K562 (cell line): ENCODE data around the gene RBM12. TPM values are rescaled to one million over a fixed set of nuclear protein-coding genes. Genes with fewer than 3 reads are reported as not detected.

ENCODE experiments used
- GATAD2A ChIP-seq: fragments of 450-650 bp; IDR thresholded peaks from 2 replicates; pipeline ENCODE4 v1.6.1; 2017
- HMGN3 ChIP-seq: IDR thresholded peaks from 2 replicates; pipeline ENCODE4 v1.6.1; 2011; ENCODE audit warnings: borderline replicate concordance, low read depth, mild to moderate bottlenecking, mixed read lengths, low read length; ENCODE audit not compliant: insufficient read length; ENCODE audit errors: extremely low read depth
- KAT8 ChIP-seq: fragments of 450-650 bp; IDR thresholded peaks from 2 replicates; pipeline ENCODE4 v1.6.1; 2016; ENCODE audit warnings: low read depth, mild to moderate bottlenecking
- KDM5B ChIP-seq: fragments of 200-600 bp; sonication (generic); IDR thresholded peaks from 2 replicates; pipeline ENCODE4 v1.6.1; 2012; ENCODE audit warnings: low read depth, mild to moderate bottlenecking, moderate library complexity, low read length, control low read depth, inconsistent platforms; ENCODE audit not compliant: insufficient replicate concordance
- MAFK ChIP-seq: IDR thresholded peaks from 2 replicates; pipeline ENCODE4 v1.6.1; 2011; ENCODE audit warnings: low read length, improper control_type of control experiment
- MECOM ChIP-seq: fragments of 250-450 bp; sonication (Bioruptor Pico); IDR thresholded peaks from 2 replicates; pipeline ENCODE4 v1.8.0; 2022; ENCODE audit warnings: inconsistent platforms
- NRF1 ChIP-seq, 2 experiments: fragments of 450-650 bp; IDR thresholded peaks in 1 of 2; conservative IDR thresholded peaks in 1 of 2; 2 replicates each; pipeline ENCODE4 v1.6.1; 2014; ENCODE audit warnings: mild to moderate bottlenecking in 2 of 2
- PCBP1 ChIP-seq: fragments of 200-400 bp; formaldehyde crosslinking; IDR thresholded peaks from 2 replicates; pipeline ENCODE4 v1.6.1; 2018; ENCODE audit warnings: mild to moderate bottlenecking, low read depth, low read length; ENCODE audit not compliant: poor library complexity, severe bottlenecking
- PHF20 ChIP-seq: fragments of 450-650 bp; IDR thresholded peaks from 2 replicates; pipeline ENCODE4 v1.6.1; 2018; ENCODE audit not compliant: partially characterized antibody
- RBM39 ChIP-seq: fragments of 200-400 bp; formaldehyde crosslinking; optimal IDR thresholded peaks from 2 replicates; pipeline ENCODE3; 2018; ENCODE audit warnings: low read depth, low read length
- SP2 ChIP-seq: IDR thresholded peaks from 2 replicates; pipeline ENCODE4 v1.6.1; 2011; ENCODE audit warnings: mild to moderate bottlenecking, low read depth, low read length, moderate library complexity; ENCODE audit not compliant: poor library complexity, severe bottlenecking; ENCODE audit errors: extremely low read depth
- TCF3 ChIP-seq: sonication (generic); formaldehyde crosslinking; IDR thresholded peaks from 2 replicates; pipeline ENCODE4 v1.4.0; 2020; ENCODE audit warnings: mild to moderate bottlenecking, missing genetic modification reagents
- U2AF1 ChIP-seq: fragments of 200-400 bp; formaldehyde crosslinking; optimal IDR thresholded peaks from 2 replicates; pipeline ENCODE3; 2017; ENCODE audit warnings: mild to moderate bottlenecking, low read depth, low read length, moderate library complexity
- YBX1 ChIP-seq: fragments of 450-650 bp; IDR thresholded peaks from 2 replicates; pipeline ENCODE4 v1.7.1; 2016; ENCODE audit warnings: mild to moderate bottlenecking
- ZFX ChIP-seq: sonication (generic); formaldehyde crosslinking; IDR thresholded peaks from 2 replicates; pipeline ENCODE4 v1.8.0; 2022; ENCODE audit warnings: mild to moderate bottlenecking, missing genetic modification reagents, moderate library complexity
- ZNF253 ChIP-seq: fragments of 250-450 bp; sonication (Bioruptor Pico); conservative IDR thresholded peaks from 2 replicates; pipeline ENCODE4 v1.6.1; 2021; ENCODE audit warnings: mild to moderate bottlenecking
- ZNF696 ChIP-seq: fragments of 250-450 bp; sonication (Bioruptor Pico); conservative IDR thresholded peaks from 2 replicates; pipeline ENCODE4 v1.4.0; 2020; ENCODE audit warnings: mild to moderate bottlenecking, moderate library complexity
- polyA plus RNA-seq, 8 experiments: library from polyadenylated mRNA; depleted of rRNA in 4 of 8; stranded (reverse) in 5 of 8; unstranded in 3 of 8; fragments of >200 nt; fragmentation: Nextera tagmentation in 2 of 8; fragmentation: Illumina TruSeq in 1 of 8; extraction: Ambion mirVana in 2 of 8; extraction: Trizol in 1 of 8; gene quantifications; 2 replicates each; pipeline versions ENCODE4 v1.2.1 to v1.2.3, GENCODE V29; 2011 to 2014; ENCODE audit warnings: inconsistent platforms in 1 of 8, missing spikeins in 1 of 8
- total RNA-seq, 7 experiments: library from RNA; depleted of rRNA in 6 of 7; stranded (reverse); fragments of >200 nt in 6 of 7; fragmentation: Illumina TruSeq in 2 of 7; extraction: Trizol in 2 of 7; gene quantifications; 2 replicates each; pipeline versions ENCODE4 v1.2.1 to v1.2.3, GENCODE V29; 2011 to 2021; ENCODE audit warnings: low replicate concordance in 1 of 7
- TF ChIP-seq, protein P1 (sequence below): fragments of 250-450 bp; sonication (Bioruptor Pico); IDR thresholded peaks from 2 replicates; pipeline ENCODE4 v1.4.0; 2020
- TF ChIP-seq, protein P2 (sequence below): sonication (generic); formaldehyde crosslinking; IDR thresholded peaks from 2 replicates; pipeline ENCODE4 v1.9.0; 2022; ENCODE audit warnings: mild to moderate bottlenecking, missing genetic modification reagents
- TF ChIP-seq, protein P3 (sequence below): fragments of 250-450 bp; sonication (Bioruptor Pico); IDR thresholded peaks from 2 replicates; pipeline ENCODE4 v1.5.0; 2020; ENCODE audit warnings: mild to moderate bottlenecking

The RBM12 gene
- total and polyA plus RNA-seq, 9 of the 15 experiments (the other 6 are each of a cell fraction or from before 2014, with no cell fraction given) = 5.0 to 162 (median 73.3) TPM

DNA sequence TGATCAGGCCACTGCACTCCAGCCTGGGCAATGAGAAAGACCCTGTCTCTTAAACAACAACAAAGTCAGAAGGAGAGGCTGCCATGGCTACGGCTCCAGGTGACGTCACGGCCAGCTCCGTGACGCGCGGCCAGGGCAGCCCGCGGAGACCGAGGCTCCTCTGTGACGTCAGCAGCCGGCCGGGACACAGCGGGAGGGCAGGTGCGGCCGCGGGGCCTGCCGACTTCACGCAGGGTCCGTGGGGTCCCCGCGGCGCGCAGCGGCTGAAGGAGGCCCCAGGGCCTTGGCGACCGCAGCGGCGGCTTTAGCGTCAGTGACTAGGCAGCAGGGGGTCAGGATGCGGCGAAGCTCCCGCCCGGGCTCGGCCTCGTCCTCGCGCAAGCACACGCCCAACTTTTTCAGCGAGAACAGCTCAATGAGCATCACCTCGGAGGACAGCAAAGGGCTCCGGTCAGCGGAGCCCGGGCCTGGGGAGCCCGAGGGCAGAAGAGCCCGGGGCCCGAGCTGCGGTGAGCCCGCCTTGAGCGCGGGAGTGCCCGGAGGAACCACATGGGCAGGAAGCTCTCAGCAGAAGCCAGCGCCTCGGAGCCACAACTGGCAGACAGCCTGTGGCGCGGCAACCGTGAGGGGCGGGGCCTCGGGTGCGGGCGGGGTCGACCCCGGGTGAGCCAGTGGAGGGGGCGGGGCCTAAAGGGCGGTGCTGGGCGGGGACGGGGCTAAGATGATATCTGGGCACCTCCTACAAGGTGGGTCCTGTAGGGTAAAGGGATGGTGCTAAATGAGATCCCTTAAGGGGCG, 48.8 kb downstream of the RBM12 start, which contains the start of gene SPAG4 (continued):
- TF ChIP-seq U2AF1 (peak; percentile 53), MECOM (CRISPR knock-in tag) (no peak), YBX1 (no peak), PCBP1 (peak; percentile 29), KAT8 (no peak), SP2 (no peak), ZFX (peak; percentile 93), ZNF696 (CRISPR knock-in tag) (no peak), KDM5B (peak; percentile 63), RBM39 (no peak), HMGN3 (peak; percentile 60), MAFK (no peak), NRF1 (conservative IDR thresholded peaks at IDR 0.05 in 1 of 2, IDR thresholded peaks at IDR 0.05 in 1 of 2) (peak; percentile 84 to 85), PHF20 (peak; percentile 26), GATAD2A (0 out of 2 replicates have a peak, but pooled peaks have one; percentile 54), ZNF253 (no peak), TCF3 (CRISPR knock-in tag) (no peak)
- TF ChIP-seq, protein P1, sequence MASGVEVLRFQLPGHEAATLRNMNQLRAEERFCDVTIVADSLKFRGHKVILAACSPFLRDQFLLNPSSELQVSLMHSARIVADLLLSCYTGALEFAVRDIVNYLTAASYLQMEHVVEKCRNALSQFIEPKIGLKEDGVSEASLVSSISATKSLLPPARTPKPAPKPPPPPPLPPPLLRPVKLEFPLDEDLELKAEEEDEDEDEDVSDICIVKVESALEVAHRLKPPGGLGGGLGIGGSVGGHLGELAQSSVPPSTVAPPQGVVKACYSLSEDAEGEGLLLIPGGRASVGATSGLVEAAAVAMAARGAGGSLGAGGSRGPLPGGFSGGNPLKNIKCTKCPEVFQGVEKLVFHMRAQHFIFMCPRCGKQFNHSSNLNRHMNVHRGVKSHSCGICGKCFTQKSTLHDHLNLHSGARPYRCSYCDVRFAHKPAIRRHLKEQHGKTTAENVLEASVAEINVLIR (CRISPR knock-in tag) = peak; percentile 95
- TF ChIP-seq, protein P2, sequence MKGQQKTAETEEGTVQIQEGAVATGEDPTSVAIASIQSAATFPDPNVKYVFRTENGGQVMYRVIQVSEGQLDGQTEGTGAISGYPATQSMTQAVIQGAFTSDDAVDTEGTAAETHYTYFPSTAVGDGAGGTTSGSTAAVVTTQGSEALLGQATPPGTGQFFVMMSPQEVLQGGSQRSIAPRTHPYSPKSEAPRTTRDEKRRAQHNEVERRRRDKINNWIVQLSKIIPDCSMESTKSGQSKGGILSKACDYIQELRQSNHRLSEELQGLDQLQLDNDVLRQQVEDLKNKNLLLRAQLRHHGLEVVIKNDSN = 0 out of 2 replicates have a peak, but pooled peaks have one; percentile 26
- TF ChIP-seq, protein P3, sequence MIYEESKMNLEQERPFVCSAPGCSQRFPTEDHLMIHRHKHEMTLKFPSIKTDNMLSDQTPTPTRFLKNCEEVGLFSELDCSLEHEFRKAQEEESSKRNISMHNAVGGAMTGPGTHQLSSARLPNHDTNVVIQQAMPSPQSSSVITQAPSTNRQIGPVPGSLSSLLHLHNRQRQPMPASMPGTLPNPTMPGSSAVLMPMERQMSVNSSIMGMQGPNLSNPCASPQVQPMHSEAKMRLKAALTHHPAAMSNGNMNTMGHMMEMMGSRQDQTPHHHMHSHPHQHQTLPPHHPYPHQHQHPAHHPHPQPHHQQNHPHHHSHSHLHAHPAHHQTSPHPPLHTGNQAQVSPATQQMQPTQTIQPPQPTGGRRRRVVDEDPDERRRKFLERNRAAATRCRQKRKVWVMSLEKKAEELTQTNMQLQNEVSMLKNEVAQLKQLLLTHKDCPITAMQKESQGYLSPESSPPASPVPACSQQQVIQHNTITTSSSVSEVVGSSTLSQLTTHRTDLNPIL (CRISPR knock-in tag) = no peak
